Suprapubic skin (tissue), 4 donors: ENCODE results near the gene DCAF4.

ENCODE experiments used
- EP300 ChIP-seq: sonication (generic); formaldehyde crosslinking; IDR thresholded peaks from one replicate; pipeline ENCODE4 v1.6.1; 2017; ENCODE audit warnings: antibody characterized with exemption
- POLR2A ChIP-seq, 2 donors: fragments of 450-650 bp; IDR thresholded peaks; one replicate each; pipeline ENCODE4 v1.6.1; 2017; ENCODE audit warnings: antibody characterized with exemption in 2 of 2, mild to moderate bottlenecking in 2 of 2, moderate library complexity in 2 of 2
- POLR2AphosphoS5 ChIP-seq, 3 donors: sonication (generic); formaldehyde crosslinking; IDR thresholded peaks; one replicate each; pipeline ENCODE4 v1.6.1; 2017; ENCODE audit warnings: antibody characterized with exemption in 3 of 3
- TF ChIP-seq, protein P1 (sequence below), 2 donors: fragments of 200-600 bp in 1 of 2; fragments of 450-650 bp in 1 of 2; sonication (generic) in 1 of 2; IDR thresholded peaks; one replicate each; pipeline ENCODE4 v1.5.1; 2016 to 2019; ENCODE audit warnings: antibody characterized with exemption in 2 of 2, mild to moderate bottlenecking in 1 of 2, moderate library complexity in 1 of 2

DNA sequence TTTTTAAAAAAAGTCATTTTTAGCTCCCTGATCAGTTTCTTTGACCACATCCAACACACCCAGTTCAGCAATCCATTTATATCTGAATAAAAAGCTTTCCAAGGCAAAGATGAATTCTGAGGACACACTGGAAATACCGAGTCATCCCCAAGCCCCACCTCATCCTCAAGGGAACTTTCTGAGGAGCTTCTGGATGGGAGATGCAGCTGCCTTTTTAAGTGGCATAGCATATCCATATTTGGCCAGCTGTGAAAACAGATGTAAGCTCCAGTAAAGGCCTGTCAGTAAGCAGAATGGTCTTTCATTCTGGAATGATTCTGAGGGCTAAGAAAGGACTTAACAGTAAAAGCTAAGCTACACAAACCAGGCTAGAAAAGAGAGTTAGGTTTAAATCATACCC, 82.2 kb downstream of the DCAF4 start:
- TF ChIP-seq, protein P1, sequence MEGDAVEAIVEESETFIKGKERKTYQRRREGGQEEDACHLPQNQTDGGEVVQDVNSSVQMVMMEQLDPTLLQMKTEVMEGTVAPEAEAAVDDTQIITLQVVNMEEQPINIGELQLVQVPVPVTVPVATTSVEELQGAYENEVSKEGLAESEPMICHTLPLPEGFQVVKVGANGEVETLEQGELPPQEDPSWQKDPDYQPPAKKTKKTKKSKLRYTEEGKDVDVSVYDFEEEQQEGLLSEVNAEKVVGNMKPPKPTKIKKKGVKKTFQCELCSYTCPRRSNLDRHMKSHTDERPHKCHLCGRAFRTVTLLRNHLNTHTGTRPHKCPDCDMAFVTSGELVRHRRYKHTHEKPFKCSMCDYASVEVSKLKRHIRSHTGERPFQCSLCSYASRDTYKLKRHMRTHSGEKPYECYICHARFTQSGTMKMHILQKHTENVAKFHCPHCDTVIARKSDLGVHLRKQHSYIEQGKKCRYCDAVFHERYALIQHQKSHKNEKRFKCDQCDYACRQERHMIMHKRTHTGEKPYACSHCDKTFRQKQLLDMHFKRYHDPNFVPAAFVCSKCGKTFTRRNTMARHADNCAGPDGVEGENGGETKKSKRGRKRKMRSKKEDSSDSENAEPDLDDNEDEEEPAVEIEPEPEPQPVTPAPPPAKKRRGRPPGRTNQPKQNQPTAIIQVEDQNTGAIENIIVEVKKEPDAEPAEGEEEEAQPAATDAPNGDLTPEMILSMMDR (IDR thresholded peaks at IDR 0.05): no peak
- TF ChIP-seq EP300: no peak
- TF ChIP-seq POLR2AphosphoS5 (IDR thresholded peaks at IDR 0.05): no peak
- no peak for TF ChIP-seq POLR2A (IDR thresholded peaks at IDR 0.05)
